Skin of body (tissue), 2 donors: ENCODE data around the gene KY. TPM values are rescaled to one million over a fixed set of nuclear protein-coding genes. Genes with fewer than 3 reads are reported as not detected.

Source experiments
- DNase-seq: peaks from one replicate; lab custom pipeline; 2025; lab: John Stamatoyannopoulos, UW
- total RNA-seq: library from RNA; depleted of rRNA; stranded (reverse); fragments of >200 nt; gene quantifications from one replicate; pipeline ENCODE4 v1.2.3, GENCODE V29; 2014

Gene KY
- total RNA-seq, 1 donor from 2014 or later, result 7.2 TPM

- no peak for DNase-seq
Measured at GRCh38 chr3:134667956-134668355, 17.1 kb upstream of the KY start.

DNA sequence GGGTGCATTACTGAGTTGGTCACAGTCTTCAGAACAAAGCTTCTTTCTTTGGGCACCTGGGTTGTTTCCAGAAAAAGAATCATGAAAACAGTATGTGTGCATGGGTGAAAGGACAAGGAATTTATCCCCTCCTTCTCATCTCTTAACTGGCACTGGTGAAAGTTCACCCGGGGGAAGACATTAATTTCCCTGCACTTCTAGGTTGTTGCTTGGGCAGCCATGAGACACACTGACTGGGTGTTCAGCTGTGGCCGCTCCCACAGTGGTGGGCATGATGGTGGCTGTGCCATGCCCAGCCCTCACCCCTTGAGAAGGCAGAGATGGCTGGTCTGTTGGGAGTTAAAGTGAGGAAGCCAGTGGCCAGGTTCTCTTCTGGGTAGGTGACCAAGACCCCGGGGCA, 16.6 kb upstream of the KY start:
- DNase-seq, result no peak

DNA sequence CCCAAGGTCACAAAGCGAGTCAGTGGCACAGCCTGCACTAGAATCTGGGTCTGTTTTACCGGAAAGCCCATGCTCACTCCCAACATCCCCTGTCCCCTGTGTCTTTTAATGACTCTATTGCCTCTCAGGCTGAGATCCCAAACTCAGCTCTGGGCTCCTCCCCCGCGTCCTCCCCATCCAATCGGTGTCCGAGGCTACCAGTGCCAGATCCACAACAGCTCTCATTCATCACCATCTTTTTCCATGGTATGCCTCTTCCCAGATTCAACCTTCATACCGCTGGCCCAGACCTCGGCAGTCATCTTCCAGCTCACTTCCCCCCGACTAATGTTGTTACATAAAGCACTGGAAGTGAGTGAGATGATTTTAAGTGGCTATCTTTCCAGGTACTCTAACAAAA, 16.1 kb upstream of the KY start:
- no peak for DNase-seq

- DNase-seq, result no peak
Measured at GRCh38 chr3:134666466-134666865, 15.6 kb upstream of the KY start.

DNA sequence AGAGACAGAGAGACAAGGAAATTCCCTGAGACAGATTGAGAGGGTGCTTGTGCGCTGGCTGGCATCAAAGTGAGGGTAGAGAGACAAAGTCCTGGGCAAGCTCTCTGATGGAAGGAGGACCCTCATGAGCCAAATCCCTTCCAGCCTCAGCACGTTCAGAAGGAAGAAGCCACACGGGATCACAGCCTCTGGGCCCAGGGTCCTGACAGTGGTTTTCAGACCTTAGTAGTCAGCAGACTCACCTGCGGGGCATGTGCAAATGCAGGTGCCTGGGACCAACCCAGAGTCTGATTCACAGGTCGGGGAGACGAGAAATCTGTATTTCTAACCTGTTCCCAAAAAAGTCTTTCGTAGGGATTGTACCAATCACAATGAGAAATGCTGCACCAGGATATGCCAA, 15.2 kb upstream of the KY start:
- no peak for DNase-seq

GRCh38 chr3:134665243-134665642, 14.4 kb upstream of the KY start:
- DNase-seq, result no peak

DNA sequence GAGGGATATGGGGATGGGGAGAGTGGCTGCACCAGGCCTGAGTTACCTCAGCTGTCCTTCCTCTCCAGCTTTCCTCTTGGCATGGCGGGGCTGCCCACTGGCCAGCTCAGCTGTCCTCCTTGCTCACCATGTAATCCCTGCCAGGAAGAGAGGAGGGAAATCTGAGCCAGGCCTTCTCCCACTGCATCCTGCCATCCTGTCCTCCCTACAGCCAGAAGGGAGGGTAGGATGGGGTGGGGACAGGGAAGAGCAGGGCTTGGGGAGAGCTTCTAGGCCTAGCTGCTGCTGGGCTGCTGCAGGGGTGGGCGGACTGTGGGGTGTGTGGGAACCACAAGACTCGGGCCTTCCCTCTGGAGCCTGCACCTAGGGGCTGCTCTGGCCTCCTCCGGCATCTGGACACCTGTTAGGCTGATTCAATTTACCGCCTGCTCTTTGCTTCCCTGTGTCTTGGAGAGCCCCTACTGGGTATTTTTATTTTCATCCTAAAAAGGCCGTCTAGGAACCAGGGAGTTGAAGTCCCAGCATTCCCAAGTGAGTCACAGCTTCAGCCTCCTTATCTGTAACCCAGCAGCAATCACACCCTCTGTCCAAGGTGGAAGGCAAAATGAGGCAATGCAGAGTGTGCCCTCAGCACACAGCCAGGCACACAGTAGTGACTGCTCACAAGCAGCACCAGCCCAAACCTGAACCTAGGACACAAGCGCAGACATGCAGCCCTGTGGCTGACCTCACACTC, 13.1 kb upstream of the KY start:
- DNase-seq, result no peak

DNA sequence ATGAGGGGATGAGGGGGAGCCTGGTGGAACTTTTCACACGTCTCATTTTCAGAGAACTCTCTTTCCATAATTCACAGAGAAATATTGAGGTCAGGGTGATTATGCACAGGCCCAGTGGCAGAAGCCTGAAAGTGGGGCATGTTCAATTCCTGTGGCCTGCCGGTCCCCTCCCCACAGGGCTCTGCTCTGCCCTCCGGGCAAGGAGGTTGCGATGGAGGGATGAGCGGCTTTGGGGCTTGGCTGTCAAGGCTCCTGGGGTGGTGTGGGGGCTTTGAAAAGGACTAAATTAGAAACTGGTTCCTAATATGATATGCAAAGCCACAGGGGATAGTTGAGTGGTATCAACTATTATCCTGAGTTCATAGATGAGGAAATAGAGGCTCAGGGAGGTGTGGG, 9.2 kb upstream of the KY start:
- DNase-seq, result no peak

GRCh38 chr3:134659391-134660045, 8.7 kb upstream of the KY start:
- DNase-seq, result no peak

DNA sequence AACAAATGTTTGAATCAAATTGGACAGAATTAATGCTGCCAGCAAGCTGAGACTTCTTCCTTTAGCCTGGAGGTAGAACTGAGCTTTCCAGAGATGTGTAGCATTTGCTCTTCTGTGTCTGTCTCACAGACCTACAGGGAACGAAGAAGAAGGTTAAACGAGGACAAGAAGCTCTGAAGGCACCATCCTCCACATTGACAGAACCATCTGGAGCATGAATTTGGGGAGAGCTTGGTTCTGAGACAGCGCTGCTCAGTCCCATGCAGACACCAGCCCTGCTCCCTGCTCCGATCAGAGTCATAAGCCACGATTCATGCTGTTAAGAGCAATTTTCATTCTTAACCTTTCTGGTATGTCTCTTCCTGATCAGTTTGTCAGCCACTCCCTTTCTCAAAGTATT, 7.7 kb upstream of the KY start:
- no peak for DNase-seq

DNA sequence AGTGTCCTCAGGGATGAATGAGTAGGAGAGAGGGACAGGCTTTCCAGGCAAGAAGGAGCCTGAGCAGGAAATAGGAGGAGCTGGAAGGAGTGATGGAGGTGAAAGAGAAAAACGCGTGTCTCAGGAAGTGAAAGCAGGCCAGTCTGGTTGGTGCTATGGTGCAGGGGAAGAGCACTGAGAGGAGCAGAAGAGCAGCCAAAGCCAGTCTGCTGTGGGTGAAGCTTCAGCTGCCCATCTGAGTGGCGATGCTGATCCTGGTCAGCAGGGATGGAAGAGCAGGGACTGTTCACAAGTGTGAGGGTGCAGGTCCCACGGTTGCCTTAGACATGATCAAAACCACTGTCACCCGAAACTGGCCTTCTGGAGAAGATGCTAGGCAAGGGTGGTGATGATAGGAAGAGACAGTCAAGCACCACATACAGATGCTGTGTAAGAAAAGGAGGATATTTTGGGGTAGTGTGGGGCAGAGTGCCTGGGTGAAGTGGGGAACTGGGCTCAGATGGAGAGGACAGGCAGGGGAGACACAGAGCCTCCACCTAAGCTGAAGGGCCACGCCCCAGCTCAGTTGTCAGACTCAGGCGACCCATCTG, 5.5 kb upstream of the KY start:
- no peak for DNase-seq

DNA sequence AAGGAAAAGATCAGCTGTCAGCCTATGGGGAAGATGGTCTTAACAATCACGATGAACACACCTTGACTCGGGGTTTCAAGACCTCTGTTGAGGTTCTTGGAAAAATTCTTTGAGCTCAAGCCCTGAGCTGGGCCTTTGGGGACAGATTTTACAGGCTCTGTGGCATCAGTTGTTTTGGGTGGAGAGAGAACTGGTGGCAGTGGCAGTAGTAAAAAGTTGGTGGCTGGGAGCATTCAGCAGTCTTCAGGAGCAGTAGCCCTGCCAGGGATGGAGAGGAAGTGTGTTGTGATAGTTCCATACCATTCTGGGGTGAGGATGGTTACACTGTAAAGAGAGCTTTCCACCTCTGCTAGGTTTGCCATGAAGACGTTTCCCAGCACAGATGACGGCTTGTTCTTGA, 4.9 kb upstream of the KY start:
- DNase-seq, result no peak

DNA sequence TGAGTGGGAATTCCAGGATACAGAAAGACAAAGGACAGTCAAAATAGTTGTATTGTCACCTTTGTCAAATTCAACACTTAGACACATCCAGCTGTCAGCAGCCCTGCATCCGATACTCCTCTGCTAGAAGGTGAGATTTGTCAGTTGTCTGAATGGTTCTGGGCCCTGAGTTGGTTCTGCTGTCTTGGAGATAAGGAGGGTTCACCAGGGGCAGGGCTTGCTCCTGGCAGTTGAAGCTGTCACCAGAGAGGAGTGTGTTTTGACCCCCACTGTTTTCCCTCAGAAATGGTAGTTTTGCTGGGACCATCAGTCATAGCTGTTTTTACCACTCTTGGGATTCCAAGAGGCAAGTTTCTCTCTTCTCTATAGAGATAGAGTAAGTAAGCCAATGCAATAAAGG, 3.2 kb upstream of the KY start:
- no peak for DNase-seq

- no peak for DNase-seq
Measured at GRCh38 chr3:134652886-134653630, 2.2 kb upstream of the KY start.

GRCh38 chr3:134652409-134652831, 1.6 kb upstream of the KY start:
- no peak for DNase-seq

GRCh38 chr3:134651347-134652041, 672 bp upstream of the KY start:
- no peak for DNase-seq

GRCh38 chr3:134649106-134649705, 1.6 kb downstream of the KY start:
- DNase-seq, result no peak

- DNase-seq, result no peak
Measured at GRCh38 chr3:134647902-134648760, 2.7 kb downstream of the KY start.

DNA sequence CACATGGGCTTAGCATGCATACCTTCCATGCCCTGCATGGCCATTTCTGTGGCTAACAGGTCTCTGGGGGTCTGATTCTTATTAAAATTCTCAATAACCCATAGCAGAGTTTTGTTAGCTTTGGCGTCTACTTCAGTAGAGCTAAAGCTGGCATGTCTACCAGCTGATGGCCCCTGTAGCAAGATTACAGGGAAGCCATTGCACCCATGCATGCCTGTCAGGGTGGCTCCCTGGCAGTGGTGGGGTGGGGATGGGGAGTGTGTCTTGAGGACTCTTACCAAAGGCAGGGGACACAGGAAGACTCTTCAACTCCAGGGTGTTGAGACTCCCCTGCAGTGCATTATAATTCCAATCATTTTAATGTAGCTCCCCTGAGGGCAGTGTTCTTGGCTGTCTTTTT, 4.7 kb downstream of the KY start:
- DNase-seq, result no peak

DNA sequence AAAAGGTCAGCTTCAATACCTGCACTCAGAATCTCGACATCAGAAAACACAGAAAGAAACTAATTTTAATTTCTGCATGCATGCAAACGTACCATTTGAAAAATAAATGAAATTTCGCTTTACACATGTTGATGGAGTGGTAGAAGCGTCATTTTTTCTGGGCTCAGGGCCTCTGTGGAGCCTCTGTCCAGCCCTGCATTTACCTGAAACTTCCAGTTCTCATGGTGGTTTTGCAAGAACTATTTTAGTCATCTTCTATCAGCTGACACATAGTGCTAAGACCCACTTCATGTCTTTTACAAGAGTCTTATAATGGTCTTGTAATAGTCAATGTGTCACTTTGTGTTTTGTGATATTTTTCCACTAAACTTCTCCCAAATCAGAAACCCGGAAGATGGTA, 5.3 kb downstream of the KY start:
- DNase-seq, result no peak
